Activated CD4-positive, alpha-beta T cell treated with anti-CD3 and anti-CD28 coated beads, Interleukin-2, amount 50 U/mL, for 16 hours (primary cell): ENCODE data around the gene ZNF217.
"Not testable (repeated sequence)": the region's sequence is repeated elsewhere in the genome, so short reads cannot be mapped to it uniquely, and the experiment has no call there.

Source experiments
- DNase-seq: peaks from one replicate; pipeline ENCODE4 v3.0.0-alpha.2; 2020

Gene ZNF217

GRCh38 chr20:53581444-53582250 lies 12.0 kb downstream of the ZNF217 start:
- DNase-seq = peak; percentile 68

- DNase-seq = no peak
Observed at GRCh38 chr20:53580376-53581111, 13.1 kb downstream of the ZNF217 start.

GRCh38 chr20:53579581-53580375 lies 13.9 kb downstream of the ZNF217 start:
- peak; percentile 64 for DNase-seq

- no peak for DNase-seq
Observed at GRCh38 chr20:53579266-53579580, 14.4 kb downstream of the ZNF217 start.

- peak; percentile 84 for DNase-seq
Observed at GRCh38 chr20:53578492-53579222, 15.0 kb downstream of the ZNF217 start.

- DNase-seq = no peak
Observed at GRCh38 chr20:53576586-53577318, 16.9 kb downstream of the ZNF217 start.

- DNase-seq = no peak
Observed at GRCh38 chr20:53576195-53576580, 17.5 kb downstream of the ZNF217 start.

- no peak for DNase-seq
Observed at GRCh38 chr20:53575481-53576194, 18.0 kb downstream of the ZNF217 start.

- no peak for DNase-seq
Observed at GRCh38 chr20:53574819-53575218, 18.8 kb downstream of the ZNF217 start.

GRCh38 chr20:53574259-53574789 lies 19.3 kb downstream of the ZNF217 start:
- no peak for DNase-seq

- DNase-seq = no peak
Observed at GRCh38 chr20:53571555-53572286, 21.9 kb downstream of the ZNF217 start.

GRCh38 chr20:53570446-53571276 lies 23.0 kb downstream of the ZNF217 start:
- no peak for DNase-seq

GRCh38 chr20:53569606-53570307 lies 23.9 kb downstream of the ZNF217 start:
- DNase-seq = no peak

- DNase-seq = no peak
Observed at GRCh38 chr20:53569005-53569404, 24.6 kb downstream of the ZNF217 start.

GRCh38 chr20:53568351-53568750 lies 25.3 kb downstream of the ZNF217 start:
- no peak for DNase-seq

GRCh38 chr20:53567379-53567917 lies 26.2 kb downstream of the ZNF217 start:
- DNase-seq = no peak

GRCh38 chr20:53566623-53567022 lies 27.0 kb downstream of the ZNF217 start:
- DNase-seq = not testable (repeated sequence)

- no peak for DNase-seq
Observed at GRCh38 chr20:53565254-53565653, 28.4 kb downstream of the ZNF217 start.
